ENCODE measurements around the gene S100A3.

GRCh38 chr1:153587314-153587713 lies 38.3 kb upstream of the S100A3 start:
- TF ChIP-seq CTCF (IDR thresholded peaks at IDR 0.05), result no peak
- TF ChIP-seq POLR2A (IDR thresholded peaks at IDR 0.05), result no peak
